ENCODE measurements around the gene EEFSEC. TPM values are rescaled to one million over a fixed set of nuclear protein-coding genes. Genes with fewer than 3 reads are reported as not detected.

EEFSEC gene
- total RNA-seq, 1 experiment from 2014 or later, result 14.6 TPM

GRCh38 chr3:128285042-128285966 is 132.0 kb downstream of the EEFSEC start:
- ChIA-PET POLR2A (interaction anchor here (0.6 kb wide), 1 partner anchor 1654 kb away, joined by 3 read pairs; no protein-coding TSS in a partner anchor), CTCF (no interaction called here)
- Mint-ChIP-seq H3K27ac (ENCODE audit: low read depth, unreplicated experiment) (no peak overlapping the region), H3K27me3 (ENCODE audit: insufficient read depth, unreplicated experiment) (no peaks in the 10 kb centered on the region), H3K4me3 (ENCODE audit: unreplicated experiment) (no peak overlapping the region), H3K36me3 (ENCODE audit: insufficient read depth, unreplicated experiment) (peaks cover 7% of the 10 kb centered on the region), H3K9me3 (ENCODE audit: unreplicated experiment) (peaks cover 4% of the 10 kb centered on the region), H3K4me1 (ENCODE audit: insufficient read depth, unreplicated experiment) (no peaks in the 10 kb centered on the region)
- intact Hi-C loops (cut with micrococcal nuclease), result no loop called here
- no TSS peak for BruUV-seq (replicated peaks)
- no peak for TF ChIP-seq CTCF (IDR thresholded peaks at IDR 0.05; ENCODE audit: unreplicated experiment)
- DNase-seq (ENCODE audit: unreplicated experiment), result no peak

- ChIA-PET POLR2A (interaction anchor here (0.6 kb wide), 1 partner anchor 1655 kb away, joined by 3 read pairs; no protein-coding TSS in a partner anchor), CTCF (interaction anchor here (1.3 kb wide), 1 partner anchor 9 kb away, joined by 5 read pairs; no protein-coding TSS in a partner anchor)
- Mint-ChIP-seq H3K4me3 (ENCODE audit: unreplicated experiment) (no peak overlapping the region), H3K36me3 (ENCODE audit: insufficient read depth, unreplicated experiment) (peaks cover under 1% of the 10 kb centered on the region), H3K9me3 (ENCODE audit: unreplicated experiment) (peaks cover 7% of the 10 kb centered on the region), H3K27ac (ENCODE audit: low read depth, unreplicated experiment) (no peak overlapping the region), H3K27me3 (ENCODE audit: insufficient read depth, unreplicated experiment) (no peaks in the 10 kb centered on the region), H3K4me1 (ENCODE audit: insufficient read depth, unreplicated experiment) (no peaks in the 10 kb centered on the region)
- TF ChIP-seq CTCF (IDR thresholded peaks at IDR 0.05; ENCODE audit: unreplicated experiment), result no peak
- no TSS peak for BruUV-seq (replicated peaks)
- intact Hi-C loops (cut with micrococcal nuclease), result no loop called here
- no peak for DNase-seq (ENCODE audit: unreplicated experiment)
These were observed 132.7 kb downstream of the EEFSEC start for GRCh38 chr3:128285967-128286321.

GRCh38 chr3:128286691-128287090 is 133.4 kb downstream of the EEFSEC start:
- intact Hi-C loops (cut with micrococcal nuclease), result no loop called here
- Mint-ChIP-seq H3K36me3 (ENCODE audit: insufficient read depth, unreplicated experiment) (no peaks in the 10 kb centered on the region), H3K4me1 (ENCODE audit: insufficient read depth, unreplicated experiment) (no peaks in the 10 kb centered on the region), H3K27ac (ENCODE audit: low read depth, unreplicated experiment) (no peak overlapping the region), H3K9me3 (ENCODE audit: unreplicated experiment) (peaks cover 7% of the 10 kb centered on the region), H3K27me3 (ENCODE audit: insufficient read depth, unreplicated experiment) (no peaks in the 10 kb centered on the region), H3K4me3 (ENCODE audit: unreplicated experiment) (no peak overlapping the region)
- CTCF ChIA-PET, result interaction anchor here (0.7 to 1.3 kb wide), 2 partner anchors 9 to 181 kb away, joined by 3 to 5 read pairs; no protein-coding TSS in a partner anchor
- DNase-seq (ENCODE audit: unreplicated experiment), result no peak
- TF ChIP-seq CTCF (IDR thresholded peaks at IDR 0.05; ENCODE audit: unreplicated experiment), result no peak
- POLR2A ChIA-PET, result interaction anchor here (0.5 to 0.7 kb wide), 2 partner anchors 15 to 31 kb away, joined by 3 read pairs; no protein-coding TSS in a partner anchor
- BruUV-seq (replicated peaks), result no TSS peak

GRCh38 chr3:128287216-128287615 is 133.9 kb downstream of the EEFSEC start:
- Mint-ChIP-seq H3K4me1 (ENCODE audit: insufficient read depth, unreplicated experiment) (no peaks in the 10 kb centered on the region), H3K4me3 (ENCODE audit: unreplicated experiment) (no peak overlapping the region), H3K27me3 (ENCODE audit: insufficient read depth, unreplicated experiment) (no peaks in the 10 kb centered on the region), H3K36me3 (ENCODE audit: insufficient read depth, unreplicated experiment) (no peaks in the 10 kb centered on the region), H3K9me3 (ENCODE audit: unreplicated experiment) (peaks cover 7% of the 10 kb centered on the region), H3K27ac (ENCODE audit: low read depth, unreplicated experiment) (no peak overlapping the region)
- intact Hi-C loops (cut with micrococcal nuclease), result no loop called here
- TF ChIP-seq CTCF (IDR thresholded peaks at IDR 0.05; ENCODE audit: unreplicated experiment), result no peak
- BruUV-seq (replicated peaks), result no TSS peak
- ChIA-PET POLR2A (interaction anchor here (0.5 to 0.7 kb wide), 2 partner anchors 16 to 31 kb away, joined by 3 read pairs; no protein-coding TSS in a partner anchor), CTCF (interaction anchor here (0.7 to 1.3 kb wide), 2 partner anchors 10 to 181 kb away, joined by 3 to 5 read pairs; no protein-coding TSS in a partner anchor)
- no peak for DNase-seq (ENCODE audit: unreplicated experiment)

Measured in MCF 10A (cell line).